ENCODE results near the gene FHIP1A. TPM values are rescaled to one million over a fixed set of nuclear protein-coding genes. Genes with fewer than 3 reads are reported as not detected.
"Not testable (repeated sequence)": the region's sequence is repeated elsewhere in the genome, so short reads cannot be mapped to it uniquely, and the experiment has no call there.

The FHIP1A gene
- total and polyA plus RNA-seq, 5 donors from 2014 or later = 0.10 to 0.43 (median 0.39) TPM; not detected in 2

- not testable (repeated sequence) for H3K36me3 Mint-ChIP-seq; H3K9me3 Mint-ChIP-seq; H3K9me3 ChIP-seq (ENCODE audit: control insufficient read depth in 2 of 2, low read length in 2 of 2); H3K4me1 ChIP-seq (ENCODE audit: control insufficient read depth, insufficient read depth, low read length, poor library complexity, severe bottlenecking); DNase-seq; H3K27me3 Mint-ChIP-seq; H3K4me3 Mint-ChIP-seq; H3K27ac Mint-ChIP-seq; H3K27me3 ChIP-seq (ENCODE audit: control insufficient read depth, insufficient read depth, low read length); ATAC-seq (ENCODE audit: low read depth in 2 of 2); H3K4me1 Mint-ChIP-seq; H3K36me3 ChIP-seq (ENCODE audit: control insufficient read depth, insufficient read depth, low read length); H3K27ac ChIP-seq (ENCODE audit: insufficient read depth, low read length, poor library complexity, severe bottlenecking); H3K4me3 ChIP-seq (ENCODE audit: low read depth, low read length)
These were observed 19.2 kb upstream of the FHIP1A start for GRCh38 chr4:151389799-151390198.

GRCh38 chr4:151395873-151396272 lies 13.1 kb upstream of the FHIP1A start:
- H3K27me3 ChIP-seq (ENCODE audit: control insufficient read depth, insufficient read depth, low read length) = peaks cover 2% of the 10 kb centered on the region
- no peak for ATAC-seq (ENCODE audit: low read depth in 2 of 2)
- H3K9me3 ChIP-seq (ENCODE audit: control insufficient read depth in 2 of 2, low read length in 2 of 2) = no peaks in the 10 kb centered on the region
- peaks cover 22% of the 10 kb centered on the region for H3K27me3 Mint-ChIP-seq
- no peaks in the 10 kb centered on the region for H3K36me3 ChIP-seq (ENCODE audit: control insufficient read depth, insufficient read depth, low read length)
- no peaks in the 10 kb centered on the region for H3K36me3 Mint-ChIP-seq
- peaks cover 0 to 2% (median 0%) of the 10 kb centered on the region in 7 donors for H3K9me3 Mint-ChIP-seq
- H3K27ac Mint-ChIP-seq = no peak overlapping the region
- DNase-seq = no peak
- no peak overlapping the region for H3K4me3 ChIP-seq (ENCODE audit: low read depth, low read length)
- no peak overlapping the region for H3K27ac ChIP-seq (ENCODE audit: insufficient read depth, low read length, poor library complexity, severe bottlenecking)
- no peaks in the 10 kb centered on the region for H3K4me1 ChIP-seq (ENCODE audit: control insufficient read depth, insufficient read depth, low read length, poor library complexity, severe bottlenecking)
- H3K4me1 Mint-ChIP-seq = no peaks in the 10 kb centered on the region
- H3K4me3 Mint-ChIP-seq = no peak overlapping the region

GRCh38 chr4:151400343-151400742 lies 8.6 kb upstream of the FHIP1A start:
- Mint-ChIP-seq H3K4me3 (no peak overlapping the region), H3K36me3 (no peaks in the 10 kb centered on the region), H3K27me3 (peaks cover 29% of the 10 kb centered on the region), H3K27ac (no peak overlapping the region), H3K9me3 (no peaks in the 10 kb centered on the region), H3K4me1 (peaks cover 0 to 4% (median 0%) of the 10 kb centered on the region in 4 donors)
- peaks cover 3% of the 10 kb centered on the region for H3K27me3 ChIP-seq (ENCODE audit: control insufficient read depth, insufficient read depth, low read length)
- ATAC-seq (ENCODE audit: low read depth in 2 of 2) (no peak), DNase-seq (no peak)
- H3K27ac ChIP-seq (ENCODE audit: insufficient read depth, low read length, poor library complexity, severe bottlenecking) = no peak overlapping the region
- H3K9me3 ChIP-seq (ENCODE audit: control insufficient read depth in 2 of 2, low read length in 2 of 2) = no peaks in the 10 kb centered on the region
- H3K36me3 ChIP-seq (ENCODE audit: control insufficient read depth, insufficient read depth, low read length) = no peaks in the 10 kb centered on the region
- no peak overlapping the region for H3K4me3 ChIP-seq (ENCODE audit: low read depth, low read length)
- H3K4me1 ChIP-seq (ENCODE audit: control insufficient read depth, insufficient read depth, low read length, poor library complexity, severe bottlenecking) = no peaks in the 10 kb centered on the region

GRCh38 chr4:151401739-151402138 lies 7.2 kb upstream of the FHIP1A start:
- no peak overlapping the region for H3K4me3 Mint-ChIP-seq
- H3K4me1 Mint-ChIP-seq = peaks cover 0 to 4% (median 1%) of the 10 kb centered on the region in 4 donors
- no peak overlapping the region for H3K4me3 ChIP-seq (ENCODE audit: low read depth, low read length)
- DNase-seq = no peak
- H3K9me3 ChIP-seq (ENCODE audit: control insufficient read depth in 2 of 2, low read length in 2 of 2) = no peaks in the 10 kb centered on the region
- H3K27ac ChIP-seq (ENCODE audit: insufficient read depth, low read length, poor library complexity, severe bottlenecking) = no peak overlapping the region
- no peaks in the 10 kb centered on the region for H3K4me1 ChIP-seq (ENCODE audit: control insufficient read depth, insufficient read depth, low read length, poor library complexity, severe bottlenecking)
- peaks cover 33% of the 10 kb centered on the region for H3K27me3 Mint-ChIP-seq
- peaks cover 0 to 2% (median 0%) of the 10 kb centered on the region in 7 donors for H3K9me3 Mint-ChIP-seq
- H3K36me3 ChIP-seq (ENCODE audit: control insufficient read depth, insufficient read depth, low read length) = no peaks in the 10 kb centered on the region
- no peak for ATAC-seq (ENCODE audit: low read depth in 2 of 2)
- H3K27ac Mint-ChIP-seq = no peak overlapping the region
- peaks cover 6% of the 10 kb centered on the region for H3K27me3 ChIP-seq (ENCODE audit: control insufficient read depth, insufficient read depth, low read length)
- H3K36me3 Mint-ChIP-seq = no peaks in the 10 kb centered on the region

GRCh38 chr4:151402145-151402865 lies 6.7 kb upstream of the FHIP1A start:
- Mint-ChIP-seq H3K4me3 (no peak overlapping the region), H3K36me3 (no peaks in the 10 kb centered on the region), H3K27me3 (peaks cover 31% of the 10 kb centered on the region), H3K27ac (peak overlapping the region in 1 of 3 donors; percentile 67), H3K9me3 (peaks cover 0 to 2% (median 0%) of the 10 kb centered on the region in 7 donors), H3K4me1 (peaks cover 2 to 5% (median 3%) of the 10 kb centered on the region in 4 donors)
- Histone ChIP-seq H3K4me1 (ENCODE audit: control insufficient read depth, insufficient read depth, low read length, poor library complexity, severe bottlenecking) (no peaks in the 10 kb centered on the region), H3K27me3 (ENCODE audit: control insufficient read depth, insufficient read depth, low read length) (peaks cover 10% of the 10 kb centered on the region), H3K4me3 (ENCODE audit: low read depth, low read length) (no peak overlapping the region), H3K9me3 (ENCODE audit: control insufficient read depth in 2 of 2, low read length in 2 of 2) (no peaks in the 10 kb centered on the region), H3K27ac (ENCODE audit: insufficient read depth, low read length, poor library complexity, severe bottlenecking) (no peak overlapping the region), H3K36me3 (ENCODE audit: control insufficient read depth, insufficient read depth, low read length) (no peaks in the 10 kb centered on the region)
- DNase-seq (no peak), ATAC-seq (ENCODE audit: low read depth in 2 of 2) (no peak)

GRCh38 chr4:151403656-151404055 lies 5.3 kb upstream of the FHIP1A start:
- Histone ChIP-seq H3K27ac (ENCODE audit: insufficient read depth, low read length, poor library complexity, severe bottlenecking) (no peak overlapping the region), H3K4me3 (ENCODE audit: low read depth, low read length) (no peak overlapping the region), H3K27me3 (ENCODE audit: control insufficient read depth, insufficient read depth, low read length) (peaks cover 12% of the 10 kb centered on the region), H3K4me1 (ENCODE audit: control insufficient read depth, insufficient read depth, low read length, poor library complexity, severe bottlenecking) (peaks cover 12% of the 10 kb centered on the region), H3K36me3 (ENCODE audit: control insufficient read depth, insufficient read depth, low read length) (no peaks in the 10 kb centered on the region), H3K9me3 (ENCODE audit: control insufficient read depth in 2 of 2, low read length in 2 of 2) (no peaks in the 10 kb centered on the region)
- Mint-ChIP-seq H3K36me3 (no peaks in the 10 kb centered on the region), H3K27me3 (peaks cover 37% of the 10 kb centered on the region), H3K27ac (no peak overlapping the region), H3K4me1 (peaks cover 4 to 14% (median 7%) of the 10 kb centered on the region in 4 donors), H3K4me3 (no peak overlapping the region), H3K9me3 (peaks cover 0 to 2% (median 0%) of the 10 kb centered on the region in 7 donors)
- DNase-seq (no peak), ATAC-seq (ENCODE audit: low read depth in 2 of 2) (no peak)

GRCh38 chr4:151404802-151405201 lies 4.2 kb upstream of the FHIP1A start:
- Histone ChIP-seq H3K27me3 (ENCODE audit: control insufficient read depth, insufficient read depth, low read length) (peaks cover 14% of the 10 kb centered on the region), H3K4me1 (ENCODE audit: control insufficient read depth, insufficient read depth, low read length, poor library complexity, severe bottlenecking) (peaks cover 16% of the 10 kb centered on the region)
- H3K4me1 Mint-ChIP-seq = peaks cover 4 to 23% (median 9%) of the 10 kb centered on the region in 4 donors
- not testable (repeated sequence) for DNase-seq; H3K27ac ChIP-seq (ENCODE audit: insufficient read depth, low read length, poor library complexity, severe bottlenecking); H3K9me3 ChIP-seq (ENCODE audit: control insufficient read depth in 2 of 2, low read length in 2 of 2); H3K36me3 Mint-ChIP-seq; H3K4me3 Mint-ChIP-seq; H3K36me3 ChIP-seq (ENCODE audit: control insufficient read depth, insufficient read depth, low read length); ATAC-seq (ENCODE audit: low read depth in 2 of 2); H3K4me3 ChIP-seq (ENCODE audit: low read depth, low read length); H3K27ac Mint-ChIP-seq; H3K9me3 Mint-ChIP-seq
- H3K27me3 Mint-ChIP-seq = peaks cover 41% of the 10 kb centered on the region

GRCh38 chr4:151407018-151407417 lies 2.0 kb upstream of the FHIP1A start:
- Histone ChIP-seq H3K27me3 (ENCODE audit: control insufficient read depth, insufficient read depth, low read length) (peaks cover 21% of the 10 kb centered on the region), H3K27ac (ENCODE audit: insufficient read depth, low read length, poor library complexity, severe bottlenecking) (no peak overlapping the region), H3K4me3 (ENCODE audit: low read depth, low read length) (no peak overlapping the region), H3K36me3 (ENCODE audit: control insufficient read depth, insufficient read depth, low read length) (no peaks in the 10 kb centered on the region), H3K4me1 (ENCODE audit: control insufficient read depth, insufficient read depth, low read length, poor library complexity, severe bottlenecking) (peaks cover 16% of the 10 kb centered on the region), H3K9me3 (ENCODE audit: control insufficient read depth in 2 of 2, low read length in 2 of 2) (no peaks in the 10 kb centered on the region)
- peaks cover 32% of the 10 kb centered on the region for H3K27me3 Mint-ChIP-seq
- ATAC-seq (ENCODE audit: low read depth in 2 of 2) (no peak), DNase-seq (no peak)
- peaks cover 4 to 30% (median 10%) of the 10 kb centered on the region in 4 donors for H3K4me1 Mint-ChIP-seq
- H3K4me3 Mint-ChIP-seq = peak overlapping the region in 3 of 4 donors; percentile 2 to 91 (median 90)
- H3K27ac Mint-ChIP-seq = no peak overlapping the region
- no peaks in the 10 kb centered on the region for H3K36me3 Mint-ChIP-seq
- H3K9me3 Mint-ChIP-seq = peaks cover 0 to 4% (median 0%) of the 10 kb centered on the region in 7 donors
